CD4-positive, alpha-beta T cell treated with Interleukin-10 for 1 hour (primary cell): ENCODE measurements around the gene MYT1.
"Not testable (repeated sequence)": the region's sequence is repeated elsewhere in the genome, so short reads cannot be mapped to it uniquely, and the experiment has no call there.

ENCODE experiments used
- DNase-seq: peaks from one replicate; pipeline ENCODE4 v3.0.0-alpha.2; 2020

MYT1 gene

GRCh38 chr20:64164123-64164836, at the start of gene MYT1:
MYT1 (plus strand) TSS chr20:64164452; CDS start chr20:64198862, 34,410 bp downstream.
- DNase-seq, result no peak

DNA sequence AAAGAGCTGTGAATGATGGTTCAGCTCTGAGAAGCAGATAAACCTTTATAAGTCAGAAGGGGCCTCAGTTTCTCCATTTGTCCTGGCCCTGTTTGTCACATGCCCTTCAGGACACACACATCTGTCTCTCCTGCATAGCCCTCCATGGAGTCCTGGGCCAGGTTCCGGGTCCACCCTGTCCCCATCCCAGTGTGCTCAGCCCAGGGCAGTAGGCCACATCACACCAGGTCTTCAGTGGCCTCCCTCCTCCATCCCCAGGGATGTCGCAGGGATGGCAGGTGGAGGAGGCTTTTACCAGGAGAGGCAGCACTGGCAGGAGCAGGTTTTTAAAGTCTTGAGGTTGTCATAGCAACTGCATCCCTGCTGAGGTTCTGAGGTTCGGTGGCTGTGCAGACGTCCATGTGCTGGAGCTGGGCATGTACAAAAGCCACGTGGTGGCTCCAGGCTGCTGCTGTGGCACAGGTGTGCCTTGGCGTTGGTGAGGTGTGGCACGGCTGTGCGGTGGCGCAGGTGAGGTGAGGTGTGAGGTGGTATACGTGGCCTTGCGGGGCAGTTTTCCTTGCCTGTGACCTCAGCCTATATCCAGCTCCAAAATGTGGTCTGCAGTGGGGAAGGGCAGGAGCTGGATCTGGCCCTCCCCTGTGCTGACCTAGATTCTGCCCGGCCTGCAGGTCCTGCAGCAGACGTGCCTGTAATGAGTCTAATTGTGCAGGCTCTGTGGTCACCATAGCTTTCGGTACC, 48.9 kb upstream of the MYT1 start:
- DNase-seq, result no peak

- no peak for DNase-seq
Observed at GRCh38 chr20:64116016-64116415, 48.2 kb upstream of the MYT1 start.

DNA sequence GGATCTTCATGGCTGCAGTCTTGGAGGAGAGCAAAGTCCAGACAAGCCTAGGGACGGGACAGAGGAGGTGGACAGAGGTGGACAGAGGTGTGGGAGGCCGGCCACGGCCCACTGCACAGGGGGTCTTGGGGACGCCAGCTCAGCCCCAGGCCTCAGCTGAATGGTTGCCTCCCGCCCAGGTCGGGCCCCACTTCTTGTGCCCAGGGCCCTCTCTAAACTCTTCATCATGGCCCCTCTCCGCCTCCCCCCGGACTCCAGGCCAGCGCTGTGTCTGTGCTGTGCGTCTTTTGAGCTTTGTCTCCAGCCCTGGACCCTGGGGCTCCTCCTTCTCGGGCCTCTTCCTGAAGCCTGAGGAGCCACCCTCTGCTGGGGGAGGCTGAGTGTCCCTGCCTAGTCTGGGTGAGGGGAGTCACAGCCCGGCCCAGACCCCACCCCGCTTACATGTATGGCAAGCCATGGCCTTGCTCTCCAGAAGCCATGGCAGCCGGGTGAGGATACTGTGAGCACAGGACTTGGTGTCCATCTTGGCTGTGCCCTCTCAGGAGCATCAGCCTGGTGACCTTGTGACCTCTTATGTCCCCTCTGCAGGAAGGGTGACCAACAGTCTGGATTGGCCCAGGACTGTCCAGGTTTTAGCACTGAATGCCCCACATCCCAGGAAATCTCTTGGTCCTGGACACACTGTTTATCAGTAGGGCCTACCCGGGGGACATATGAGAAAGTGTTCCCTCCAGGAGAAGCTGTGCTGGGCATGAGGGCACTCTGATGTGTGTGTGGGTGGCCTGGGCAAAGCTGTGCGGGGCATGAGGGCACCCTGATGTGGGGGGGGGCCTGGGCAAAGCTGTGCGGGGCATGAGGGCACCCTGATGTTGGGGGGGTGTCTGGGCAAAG, 47.5 kb upstream of the MYT1 start:
- DNase-seq, result no peak

DNA sequence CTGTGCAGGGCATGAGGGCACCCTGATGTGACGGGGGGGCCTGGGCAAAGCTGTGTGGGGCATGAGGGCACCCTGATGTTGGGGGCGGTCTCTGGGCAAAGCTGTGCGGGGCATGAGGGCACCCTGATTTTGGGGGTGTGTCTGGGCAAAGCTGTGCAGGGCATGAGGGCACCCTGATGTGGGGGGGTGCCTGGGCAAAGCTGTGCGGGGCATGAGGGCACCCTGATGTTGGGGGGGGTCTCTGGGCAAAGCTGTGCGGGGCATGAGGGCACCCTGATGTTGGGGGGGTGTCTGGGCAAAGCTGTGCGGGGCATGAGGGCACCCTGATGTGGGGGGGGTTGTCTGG, 46.8 kb upstream of the MYT1 start:
- DNase-seq, result not testable (repeated sequence)

- no peak for DNase-seq
Observed at GRCh38 chr20:64119301-64119680, 45.0 kb upstream of the MYT1 start.

GRCh38 chr20:64119681-64120341, 44.4 kb upstream of the MYT1 start:
- DNase-seq, result no peak

DNA sequence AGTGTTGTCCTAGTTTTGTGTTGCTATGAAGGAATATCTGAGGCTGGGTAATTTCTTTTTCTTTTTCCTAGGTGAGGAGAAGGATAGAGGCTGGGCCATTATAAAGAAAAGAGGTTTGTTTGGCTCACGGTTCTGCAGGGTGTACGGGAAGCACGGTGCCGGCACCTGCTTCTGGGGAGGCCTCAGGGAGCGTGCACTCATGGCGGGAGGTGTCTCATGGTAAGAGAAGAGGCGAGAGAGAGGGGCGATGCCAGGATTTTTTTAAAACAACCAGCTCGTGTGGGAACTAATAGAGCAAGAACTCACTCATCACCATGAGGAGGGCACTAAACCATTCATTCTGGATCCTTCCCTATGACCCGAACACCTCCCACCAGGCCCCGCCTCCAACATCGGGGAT, 42.7 kb upstream of the MYT1 start:
- DNase-seq, result no peak

- DNase-seq, result not testable (repeated sequence)
Observed at GRCh38 chr20:64122927-64123326, 41.3 kb upstream of the MYT1 start.

DNA sequence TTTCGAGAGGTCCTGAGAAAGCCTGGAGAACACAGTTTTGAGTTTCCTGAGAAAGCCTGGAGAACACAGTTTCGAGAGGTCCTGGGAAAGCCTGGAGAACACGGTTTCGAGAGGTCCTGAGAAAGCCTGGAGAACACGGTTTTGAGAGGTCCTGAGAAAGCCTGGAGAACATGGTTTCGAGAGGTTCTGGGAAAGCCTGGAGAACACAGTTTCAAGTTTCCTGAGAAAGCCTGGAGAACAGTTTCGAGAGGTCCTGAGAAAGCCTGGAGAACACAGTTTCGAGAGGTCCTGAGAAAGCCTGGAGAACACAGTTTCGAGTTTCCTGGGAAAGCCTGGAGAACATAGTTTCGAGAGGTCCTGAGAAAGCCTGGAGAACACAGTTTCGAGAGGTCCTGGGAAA, 40.7 kb upstream of the MYT1 start:
- DNase-seq, result not testable (repeated sequence)

GRCh38 chr20:64129146-64129782, 35.0 kb upstream of the MYT1 start:
- no peak for DNase-seq

DNA sequence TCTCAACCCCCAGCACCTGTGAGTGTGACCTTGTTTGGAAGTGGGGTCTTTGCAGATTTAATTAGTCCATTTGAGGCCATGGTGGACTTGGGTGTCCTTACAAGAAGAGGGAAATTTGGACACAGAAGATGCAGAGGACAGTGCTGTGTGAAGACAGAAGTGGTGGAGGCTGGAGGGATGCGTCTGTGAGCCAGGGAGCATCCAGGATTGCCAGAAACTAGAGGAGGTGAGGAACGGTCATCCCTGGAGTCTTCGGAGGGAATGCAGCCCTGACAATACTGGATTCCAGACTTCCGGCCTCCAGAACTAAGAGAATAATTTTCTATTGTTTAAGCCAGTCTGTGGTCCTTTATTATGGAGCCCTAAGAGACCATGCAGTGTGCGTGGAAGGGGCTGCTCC, 34.0 kb upstream of the MYT1 start:
- no peak for DNase-seq

DNA sequence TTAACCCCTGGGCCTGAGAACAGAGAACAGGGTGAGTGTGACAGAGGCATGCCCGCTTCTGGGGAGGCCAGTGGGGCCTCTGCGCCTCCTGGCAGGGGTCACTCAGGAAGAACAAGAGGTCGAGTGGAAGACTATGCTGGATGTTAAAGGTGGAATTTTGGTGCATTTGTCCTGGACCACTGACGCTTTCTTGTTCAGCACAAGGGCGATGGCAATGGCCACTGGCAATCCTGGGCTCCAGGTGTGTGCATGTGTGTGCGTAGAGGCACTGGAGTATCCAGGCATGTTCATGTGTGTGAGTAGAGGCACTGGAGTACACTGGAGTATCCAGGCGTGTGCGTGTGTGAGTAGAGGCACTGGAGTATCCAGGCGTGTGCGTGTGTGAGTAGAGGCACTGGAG, 33.4 kb upstream of the MYT1 start:
- DNase-seq, result no peak

GRCh38 chr20:64131406-64131805, 32.8 kb upstream of the MYT1 start:
- DNase-seq, result no peak

DNA sequence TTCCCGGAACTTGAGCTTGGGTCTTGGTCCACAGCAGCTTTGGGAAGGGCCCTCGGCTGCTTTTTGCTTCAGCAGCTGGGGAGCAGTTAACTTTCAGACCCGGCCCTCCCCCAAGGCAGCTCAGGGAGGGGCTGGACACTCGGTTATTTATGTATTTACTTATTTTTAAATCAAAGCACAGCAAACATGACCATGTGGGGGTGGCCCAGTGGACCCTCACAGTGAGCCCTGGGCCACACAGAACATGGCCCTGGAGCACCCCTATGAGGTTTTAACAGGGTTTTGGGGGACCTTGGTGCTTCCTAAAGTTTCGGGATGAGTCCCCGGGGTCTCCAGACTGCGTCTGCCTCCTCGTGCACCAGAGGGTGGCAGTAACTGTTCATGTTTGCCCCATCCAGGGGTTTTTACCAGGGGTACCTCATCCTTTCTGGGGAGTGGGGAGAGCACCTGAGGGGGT, 30.3 kb upstream of the MYT1 start:
- no peak for DNase-seq

DNA sequence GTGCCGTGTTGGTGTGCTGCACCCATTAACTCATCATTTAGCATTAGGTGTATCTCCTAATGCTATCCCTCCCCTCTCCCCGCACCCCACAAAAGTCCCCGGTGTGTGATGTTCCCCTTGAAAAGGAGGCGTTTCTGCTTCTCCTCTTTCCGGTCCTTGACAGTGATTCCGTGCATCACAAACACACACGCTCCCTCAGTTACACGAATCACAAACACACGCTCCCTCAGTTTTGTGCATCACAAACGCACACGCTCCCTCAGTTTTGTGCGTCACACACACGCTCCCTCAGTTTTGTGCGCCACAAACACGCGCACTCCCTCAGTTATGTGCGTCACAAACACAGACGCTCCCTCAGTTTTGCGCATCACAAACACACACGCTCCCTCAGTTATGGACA, 29.5 kb upstream of the MYT1 start:
- DNase-seq, result not testable (repeated sequence)

GRCh38 chr20:64136004-64136710, 28.1 kb upstream of the MYT1 start:
- no peak for DNase-seq

- no peak for DNase-seq
Observed at GRCh38 chr20:64137598-64138031, 26.6 kb upstream of the MYT1 start.

DNA sequence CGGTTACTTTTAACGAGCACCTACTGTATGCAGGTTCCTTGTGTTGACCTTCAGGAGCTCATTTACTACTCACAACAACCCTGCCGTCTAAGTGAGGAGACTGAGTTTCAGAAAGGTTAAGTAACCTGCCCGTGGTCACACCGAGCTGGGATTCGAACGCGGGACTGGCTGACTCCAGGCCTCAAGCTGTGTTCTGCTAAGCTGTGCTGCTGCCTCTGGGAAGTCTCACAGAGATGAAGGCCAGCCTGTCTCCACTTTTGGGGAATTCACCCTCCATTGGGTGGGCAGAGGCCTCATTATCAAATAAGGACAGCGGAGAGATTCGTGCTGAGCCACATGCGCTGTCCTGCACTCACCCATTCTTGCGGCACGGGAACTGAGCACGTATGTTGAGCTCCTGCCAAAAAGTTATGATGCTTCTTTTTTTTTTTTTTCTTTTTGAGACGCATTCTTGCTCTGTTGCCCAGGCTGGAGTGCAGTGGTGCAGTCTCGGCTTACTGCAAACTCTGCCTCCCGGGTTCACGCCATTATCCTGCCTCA, 25.9 kb upstream of the MYT1 start:
- no peak for DNase-seq

DNA sequence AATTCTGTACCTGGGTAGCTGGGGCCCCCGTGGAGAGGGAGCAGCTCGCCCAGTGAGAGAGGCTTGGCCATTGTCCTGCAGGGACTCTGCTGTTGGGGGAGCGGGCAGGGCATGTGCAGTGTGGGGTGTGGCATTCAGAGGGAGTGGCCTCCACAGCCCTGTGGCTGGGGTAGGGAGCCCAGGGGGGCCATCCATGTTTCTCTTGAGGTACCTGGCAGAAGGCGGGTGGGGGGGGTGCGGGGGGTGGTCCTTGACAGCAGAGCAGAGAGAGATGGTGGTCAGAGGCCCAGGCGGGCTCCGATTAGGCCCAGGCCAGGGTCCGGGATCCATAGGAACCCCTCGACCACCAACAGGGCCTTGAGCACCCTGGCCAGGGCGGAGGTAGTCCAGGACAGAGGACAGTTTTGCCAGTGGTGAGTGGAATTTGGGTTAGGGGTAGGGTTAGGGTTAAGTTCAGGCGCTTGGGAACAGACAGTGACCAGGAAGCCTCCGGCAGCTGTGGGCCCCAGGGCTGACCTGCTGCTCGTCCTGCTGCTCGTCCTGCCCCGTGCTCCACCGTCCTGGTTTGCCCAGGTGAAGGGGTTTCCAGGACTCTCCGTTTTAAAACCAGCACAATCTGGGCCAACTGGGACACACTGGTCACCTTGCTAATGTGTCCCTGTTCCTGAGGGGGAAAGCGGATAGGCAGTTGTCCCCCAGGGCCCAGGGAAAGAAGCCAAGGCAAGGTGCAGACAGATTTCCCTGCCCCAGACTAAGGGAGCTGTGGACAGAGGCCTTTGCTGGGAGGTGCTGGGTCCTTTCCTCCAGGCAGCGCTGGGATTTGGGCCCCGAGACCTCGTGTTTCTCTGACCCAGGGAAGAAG, 24.8 kb upstream of the MYT1 start:
- no peak for DNase-seq
